GM19324 (cell line): Measurements from ENCODE around the gene USF3.

ENCODE experiments used
- ATAC-seq: cut with Tn5 transposase; IDR thresholded peaks from one replicate; pipeline ENCODE4 v1.9.1; 2021; ENCODE audit warnings: mild to moderate bottlenecking, moderate library complexity; ENCODE audit not compliant: unreplicated experiment, low FRiP score

The USF3 gene

DNA sequence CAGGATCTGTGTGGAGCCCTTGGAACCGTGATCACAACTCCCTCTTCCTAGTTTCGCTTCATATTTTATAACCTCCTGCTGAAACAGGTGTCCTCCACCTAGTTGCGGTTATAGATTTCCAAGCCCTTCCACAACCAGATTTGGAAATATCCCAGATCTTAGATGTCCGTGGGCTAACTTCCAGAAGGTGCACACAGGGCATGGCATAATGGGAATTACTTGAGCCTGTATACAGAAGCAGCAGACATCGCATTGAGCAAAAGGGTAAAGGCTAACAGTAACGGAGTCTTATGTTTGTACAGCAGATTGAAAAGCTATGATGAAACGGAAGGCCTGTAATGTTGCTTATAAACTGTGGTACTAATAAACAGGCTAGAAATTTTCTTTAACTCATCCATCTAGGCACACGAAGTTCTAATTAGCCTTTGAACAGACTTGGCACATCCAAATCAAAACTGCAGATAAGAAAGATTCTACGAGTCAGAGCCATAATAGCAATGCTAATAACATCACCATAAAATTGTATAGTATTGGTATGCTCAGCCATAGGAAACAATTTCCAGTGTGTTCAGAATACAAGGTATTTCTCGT lies 1.2 kb upstream of the USF3 start:
- no peak for ATAC-seq

DNA sequence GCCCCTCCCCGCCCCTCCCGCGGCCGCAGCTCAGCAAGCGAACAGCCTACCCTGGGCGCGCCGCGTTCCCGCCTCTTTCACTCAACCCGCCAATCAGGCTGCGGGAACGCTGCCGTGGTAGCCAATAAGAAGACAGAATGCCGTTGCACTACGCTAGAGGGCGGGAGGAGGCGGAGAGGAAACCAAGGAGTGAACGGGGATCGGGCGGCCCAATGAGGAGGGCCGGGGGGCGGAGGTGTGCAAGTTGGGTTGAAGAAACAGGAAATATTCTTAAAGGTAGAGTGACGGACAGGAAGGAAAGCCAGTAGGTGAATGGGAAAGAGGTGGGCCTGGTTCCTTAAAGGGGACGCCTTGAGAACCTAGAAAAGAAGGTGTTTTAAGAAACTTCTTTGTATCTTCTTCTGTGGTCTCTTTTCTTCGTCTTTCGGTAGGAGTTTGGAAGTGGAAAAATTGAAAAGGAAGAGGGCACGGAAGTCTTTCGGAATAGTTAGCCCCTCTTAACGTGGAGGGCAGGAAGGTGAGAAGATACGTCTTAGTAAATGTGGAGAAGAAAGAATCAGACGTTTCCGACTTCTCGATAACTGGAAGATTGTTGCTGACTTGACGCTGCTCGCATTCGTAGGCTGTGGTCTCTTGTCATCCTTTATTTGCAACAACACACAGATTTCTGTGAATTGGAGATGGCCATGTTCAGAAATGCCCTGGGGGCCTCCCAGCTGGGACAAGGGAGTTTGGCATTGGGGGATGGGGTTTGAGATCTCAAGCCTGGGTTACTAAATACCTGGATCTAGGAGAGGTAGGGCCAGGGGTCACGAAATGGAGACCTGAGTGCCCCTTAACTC lies 437 bp upstream of the USF3 start:
- peak; percentile 96 for ATAC-seq

DNA sequence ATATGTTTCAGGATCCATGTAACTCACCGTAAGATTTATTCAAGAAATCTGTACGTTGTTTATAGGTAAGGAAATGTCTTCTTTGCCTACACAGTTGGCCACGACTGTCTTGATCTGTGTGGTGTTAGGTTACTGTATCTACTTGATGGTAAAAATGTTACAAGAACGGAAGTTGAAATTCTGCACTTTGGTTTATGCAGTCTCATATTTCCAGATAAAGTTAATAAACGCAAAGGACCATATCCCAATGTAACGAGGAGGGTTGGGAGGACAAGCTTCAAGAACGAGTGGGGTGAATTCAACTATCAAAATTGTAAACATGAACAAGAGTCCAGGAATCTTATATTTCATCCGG lies 1.0 kb downstream of the USF3 start:
- ATAC-seq, result no peak

DNA sequence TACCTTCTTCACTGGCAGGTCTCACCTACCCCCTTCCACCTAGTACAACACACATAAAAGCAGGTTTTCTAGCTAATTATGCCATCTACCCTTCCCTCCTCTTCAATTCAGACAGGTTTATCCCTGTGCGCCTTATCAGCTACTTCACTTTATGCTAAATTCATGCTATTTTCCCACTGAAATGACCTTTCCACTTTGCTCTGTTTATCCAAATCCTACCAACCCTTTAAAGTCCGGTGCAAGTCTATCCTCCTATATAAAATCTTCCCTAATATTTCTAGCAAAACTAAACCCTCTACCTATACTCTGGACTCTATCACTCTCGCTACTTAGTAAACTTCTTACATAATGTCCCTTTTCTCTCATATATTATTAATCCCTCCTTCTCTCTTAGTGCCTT lies 6.0 kb downstream of the USF3 start:
- ATAC-seq, result no peak

DNA sequence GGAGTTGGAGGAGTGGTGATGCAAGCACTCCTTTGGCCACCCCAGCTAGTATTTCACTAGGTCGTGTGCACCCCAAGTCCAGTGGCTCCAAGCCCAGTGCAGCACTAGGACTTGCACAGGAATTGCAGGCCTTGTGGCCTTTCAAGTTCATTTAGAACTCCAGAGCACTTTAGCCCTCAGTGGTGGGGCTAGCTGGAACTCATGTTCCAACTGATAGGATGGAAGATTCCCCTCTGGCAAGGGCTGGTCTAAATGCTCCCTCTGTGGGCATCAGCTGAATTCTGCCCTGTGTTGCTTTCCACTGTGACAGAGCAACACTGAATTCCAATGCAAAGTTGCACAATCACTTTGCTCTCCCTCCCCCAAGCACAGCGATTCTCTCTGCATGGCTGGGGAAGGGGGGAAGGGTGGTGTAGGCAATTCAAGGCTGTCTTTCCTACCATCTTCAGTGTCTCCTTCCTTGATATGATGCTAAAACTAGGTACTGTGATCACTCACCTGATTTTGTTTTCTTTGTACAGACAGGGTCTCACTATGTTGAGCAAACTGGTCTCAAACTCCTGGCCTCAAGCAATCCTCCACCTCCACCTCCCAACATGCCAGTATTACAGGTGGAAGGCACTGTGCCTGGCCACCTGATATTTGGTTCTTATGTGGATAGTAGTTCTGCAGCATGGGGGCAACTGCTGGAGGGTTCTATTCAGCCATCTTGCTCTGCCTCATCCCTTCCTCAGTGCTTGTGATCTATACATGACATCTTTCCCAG lies 10.3 kb downstream of the USF3 start:
- ATAC-seq, result no peak

DNA sequence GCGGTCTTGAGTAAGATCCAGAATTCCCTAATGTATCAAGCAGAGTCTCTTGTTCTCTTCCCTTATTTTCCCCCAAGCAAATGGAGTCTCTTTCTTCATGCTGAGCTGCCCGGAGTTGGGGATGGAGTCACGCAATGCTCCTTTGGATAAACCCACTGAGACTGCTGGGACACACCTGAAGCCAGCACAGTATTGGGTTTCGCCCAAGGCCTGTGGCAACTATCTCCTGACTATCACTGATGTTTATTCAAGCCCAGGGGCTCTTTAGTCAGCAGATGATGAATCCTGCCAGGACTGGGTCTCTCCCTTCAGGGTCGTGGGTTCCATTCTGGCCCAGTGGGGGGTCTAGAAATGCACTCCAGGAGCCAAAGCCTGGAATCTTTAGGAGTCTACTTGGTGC lies 11.3 kb downstream of the USF3 start:
- ATAC-seq, result no peak

DNA sequence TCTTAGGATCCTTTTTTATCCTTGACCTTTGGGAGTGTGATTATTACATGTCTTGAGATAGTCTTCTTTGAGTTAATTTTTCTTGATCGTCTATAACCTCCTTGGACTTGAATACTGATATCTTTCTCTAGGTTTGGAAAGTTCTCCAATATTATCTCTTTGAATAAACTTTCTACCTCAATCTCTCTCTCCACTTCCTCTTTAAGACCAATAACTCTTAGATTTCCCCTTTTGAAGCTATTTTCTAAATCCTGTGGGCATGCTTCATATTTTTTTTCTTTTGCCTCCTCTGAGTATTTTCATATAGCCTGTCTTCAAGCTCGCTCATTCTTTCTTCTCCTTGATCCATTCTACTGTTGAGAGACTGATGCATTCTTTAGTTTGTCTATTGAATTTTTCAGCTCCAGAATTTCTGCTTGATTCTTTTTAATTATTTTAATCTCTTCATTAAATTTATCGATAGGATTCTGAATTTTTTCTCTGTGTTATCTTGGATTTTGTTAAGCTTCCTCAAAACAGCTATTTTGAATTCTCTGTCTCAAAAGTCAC lies 12.1 kb downstream of the USF3 start:
- ATAC-seq, result no peak

DNA sequence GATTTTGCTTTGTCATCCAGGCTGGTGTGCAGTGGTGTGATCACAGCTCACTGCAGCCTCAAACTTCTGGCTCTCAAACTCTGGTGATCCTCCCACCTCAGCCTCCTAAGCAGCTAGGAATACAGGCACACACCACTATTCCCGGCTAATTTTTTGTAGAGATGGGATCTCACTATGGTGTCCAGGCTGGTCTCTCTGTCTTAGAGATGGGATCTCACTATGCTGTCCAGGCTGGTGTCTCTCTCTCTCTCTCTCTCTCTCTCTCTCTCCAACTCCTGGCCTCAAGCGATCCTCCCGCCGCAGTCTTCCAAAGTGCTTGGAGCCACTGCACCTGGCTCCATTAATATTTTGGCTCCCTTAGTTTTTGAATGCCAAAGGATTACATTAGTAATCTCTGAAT lies 17.7 kb downstream of the USF3 start:
- ATAC-seq, result no peak

DNA sequence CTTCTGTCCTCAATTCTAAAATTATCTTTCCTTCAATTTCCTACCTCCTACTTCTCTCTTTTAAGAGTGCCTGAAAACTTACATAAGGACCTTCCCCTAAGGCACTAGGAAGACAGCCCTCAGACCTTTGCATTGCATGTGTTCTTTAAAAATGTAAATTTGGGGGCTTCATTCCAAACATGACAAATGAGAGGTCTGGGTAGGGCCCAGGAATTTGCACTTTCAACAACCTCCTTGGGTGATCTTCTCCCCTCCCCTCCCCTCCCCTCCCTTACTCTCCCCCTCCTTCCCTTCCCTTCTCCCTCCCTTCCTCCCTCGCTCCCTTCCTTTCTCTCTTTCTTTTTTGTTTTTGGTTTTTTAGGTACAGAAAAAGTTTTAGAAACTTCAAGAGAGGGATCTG lies 18.7 kb downstream of the USF3 start:
- ATAC-seq, result no peak

DNA sequence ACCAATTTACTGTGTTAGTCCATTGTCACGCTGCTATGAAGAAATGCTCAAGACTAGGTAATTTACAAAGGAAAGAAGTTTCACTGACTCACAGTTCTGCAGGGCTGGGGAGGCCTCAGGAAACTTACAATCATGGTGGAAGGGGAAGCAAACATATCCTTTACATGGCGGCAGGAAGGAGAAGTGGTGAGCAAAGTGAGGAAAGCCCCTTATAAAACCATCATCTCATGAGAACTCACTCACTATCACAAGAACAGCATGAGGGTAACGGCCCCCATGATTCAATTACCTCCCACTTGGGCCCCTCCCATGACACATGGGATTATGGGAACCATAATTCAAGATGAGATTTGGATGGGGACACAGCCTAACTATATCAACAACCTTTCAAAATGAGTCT lies 20.2 kb downstream of the USF3 start:
- no peak for ATAC-seq

DNA sequence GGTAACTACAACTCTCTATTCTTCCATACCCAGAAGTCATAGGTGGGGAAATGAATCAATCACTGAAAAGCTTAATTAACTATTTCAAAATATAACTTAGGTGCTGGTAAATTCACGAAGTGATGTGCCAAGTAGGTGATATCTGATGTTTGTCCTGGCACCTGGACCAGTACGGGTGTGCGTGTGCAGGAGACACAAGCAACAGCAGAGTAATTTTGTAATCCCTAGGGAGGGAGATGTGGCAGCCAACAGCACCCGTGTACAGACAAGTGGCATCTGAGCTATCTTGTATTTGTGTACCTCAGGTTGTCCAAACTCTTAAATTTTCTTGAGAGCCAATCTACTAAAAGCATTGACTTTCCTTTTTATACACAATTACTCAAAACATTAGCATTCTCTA lies 22.8 kb downstream of the USF3 start:
- no peak for ATAC-seq

DNA sequence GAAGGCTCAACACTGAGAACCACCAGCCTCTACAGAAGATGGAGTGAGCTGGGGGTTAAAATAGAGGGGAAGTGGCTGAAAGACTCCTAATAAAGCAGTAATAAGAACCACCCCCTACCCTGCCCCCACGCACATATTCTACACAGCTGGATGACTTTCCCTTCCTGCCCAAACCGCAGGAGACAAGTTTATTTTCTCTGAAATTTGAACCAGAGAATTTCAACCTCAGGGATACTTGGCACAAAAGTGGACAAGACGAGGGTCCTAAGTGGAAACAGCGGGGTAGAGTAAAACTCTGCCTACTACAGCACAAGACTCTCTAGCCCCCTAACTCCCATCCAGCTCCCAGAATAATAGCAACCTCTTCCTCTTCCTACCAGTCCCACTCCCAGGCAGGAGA lies 28.4 kb downstream of the USF3 start:
- ATAC-seq, result no peak

DNA sequence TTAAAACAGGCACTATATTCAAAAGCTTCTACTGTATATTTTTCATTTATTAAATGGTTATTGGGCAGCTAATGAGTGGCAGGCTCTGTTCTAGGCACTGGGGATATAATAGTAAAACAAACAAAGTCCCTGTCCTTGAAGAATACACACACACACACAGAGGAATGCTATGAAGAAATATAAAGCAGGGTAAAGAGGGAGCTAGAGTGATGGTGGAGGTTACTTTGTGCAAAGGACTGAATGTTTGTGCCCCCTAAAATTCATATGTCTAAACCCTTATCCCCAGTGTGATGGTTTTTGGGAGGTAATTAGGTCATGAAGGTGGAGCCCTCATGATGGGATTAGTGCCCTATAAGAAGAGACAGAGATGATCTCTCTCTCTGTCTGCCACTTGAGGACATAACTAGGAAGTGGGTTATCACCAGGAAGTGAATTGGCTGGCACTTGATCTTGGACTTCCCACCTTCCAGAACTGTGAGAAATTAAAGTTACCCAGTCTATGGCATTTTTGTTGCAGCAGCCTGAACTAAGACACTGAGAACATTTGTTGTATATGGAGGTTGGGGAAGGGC lies 31.8 kb downstream of the USF3 start:
- no peak for ATAC-seq

DNA sequence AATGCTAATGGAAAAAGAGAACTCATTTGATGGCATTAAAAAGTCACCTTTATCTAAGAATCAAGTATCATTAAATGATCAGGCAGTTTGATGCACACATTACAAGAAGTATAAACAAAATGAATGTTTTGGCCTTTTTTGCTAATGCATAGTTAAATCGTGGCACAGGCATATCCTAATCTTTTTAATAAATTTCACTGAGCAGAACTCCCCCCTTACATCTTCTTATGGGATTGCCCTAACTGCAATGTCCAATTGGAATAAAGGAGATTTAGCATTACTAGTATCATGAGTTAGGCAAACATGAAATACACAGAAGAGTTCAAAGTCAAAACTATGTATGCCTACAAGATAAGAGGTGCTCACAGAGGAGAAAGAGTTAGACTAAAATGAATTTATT lies 32.7 kb downstream of the USF3 start:
- no peak for ATAC-seq

DNA sequence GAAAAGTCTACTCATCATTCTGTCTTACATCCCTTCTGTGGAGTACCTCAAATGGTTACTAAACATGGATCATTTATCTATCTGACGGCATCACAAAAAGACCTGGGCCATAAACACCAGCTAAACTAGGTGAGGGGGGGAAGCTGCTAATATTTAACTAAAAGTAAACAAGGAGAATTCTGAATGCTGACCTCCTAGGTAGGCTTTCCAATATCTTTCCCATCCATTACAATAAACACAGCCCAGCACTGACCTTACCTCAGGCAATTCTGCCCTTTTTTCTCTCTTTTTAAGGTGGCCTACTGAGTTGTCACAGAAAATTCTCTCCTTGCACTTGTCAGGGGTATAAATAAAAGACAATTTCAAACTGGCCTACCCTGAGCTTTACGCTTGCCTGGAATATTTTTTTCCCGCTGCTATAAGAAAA lies 33.1 kb downstream of the USF3 start:
- ATAC-seq, result no peak

DNA sequence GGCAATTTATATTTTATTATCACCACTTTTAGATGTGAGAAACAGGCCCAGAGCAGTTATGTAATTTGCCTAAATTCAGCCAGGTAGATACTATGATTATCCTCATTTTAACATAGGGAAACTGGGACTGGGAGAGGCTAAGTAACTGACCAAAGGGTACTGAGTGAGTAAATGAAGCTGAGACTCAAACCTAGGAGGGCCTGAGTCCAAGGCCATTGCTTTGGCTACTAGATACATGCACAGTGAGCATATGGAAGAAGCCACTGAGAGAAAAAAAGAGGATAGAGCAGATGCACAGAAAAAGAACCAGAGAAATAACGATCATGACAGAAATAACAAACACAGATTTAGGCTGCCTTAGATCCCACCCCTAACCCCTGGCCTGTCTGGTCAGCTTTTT lies 33.6 kb downstream of the USF3 start:
- ATAC-seq, result no peak

DNA sequence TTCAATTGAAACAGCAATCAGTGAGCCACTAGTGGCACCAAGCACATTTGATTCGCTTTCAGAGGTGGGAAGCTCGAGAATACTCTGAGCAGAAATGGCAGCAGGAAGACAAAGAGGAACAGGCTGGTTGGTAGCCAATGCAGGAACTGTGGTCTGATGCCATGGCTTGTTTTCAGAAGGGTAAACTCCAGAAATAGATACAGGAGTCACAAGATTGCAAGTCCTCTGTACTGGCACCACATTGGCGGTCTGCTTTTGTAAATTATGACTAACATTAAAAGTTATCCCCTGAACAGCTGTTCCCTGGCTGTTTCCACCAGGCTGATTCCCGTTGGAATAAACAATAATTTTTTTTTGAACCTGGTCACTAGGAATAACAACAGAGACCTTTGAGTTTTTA lies 35.5 kb downstream of the USF3 start:
- no peak for ATAC-seq

DNA sequence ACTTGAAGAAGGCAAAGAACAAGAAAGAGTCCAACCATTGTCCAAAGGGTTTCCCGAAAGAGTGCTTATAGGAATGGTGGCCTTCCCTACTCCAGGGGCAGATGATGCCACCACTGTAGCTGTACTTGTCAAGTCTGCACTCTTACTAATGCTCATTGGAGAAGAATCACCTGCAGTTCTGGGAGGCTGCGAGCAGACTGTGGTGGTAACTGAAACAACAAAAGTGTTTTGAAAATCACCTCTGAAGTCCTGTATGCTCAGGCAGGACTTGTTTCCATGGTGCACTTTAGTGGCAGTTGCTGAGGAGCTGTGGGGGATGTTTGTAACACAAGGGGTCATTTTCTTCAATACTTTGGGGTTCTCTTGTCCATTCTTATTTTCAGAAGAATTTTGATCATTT lies 36.0 kb downstream of the USF3 start:
- no peak for ATAC-seq

DNA sequence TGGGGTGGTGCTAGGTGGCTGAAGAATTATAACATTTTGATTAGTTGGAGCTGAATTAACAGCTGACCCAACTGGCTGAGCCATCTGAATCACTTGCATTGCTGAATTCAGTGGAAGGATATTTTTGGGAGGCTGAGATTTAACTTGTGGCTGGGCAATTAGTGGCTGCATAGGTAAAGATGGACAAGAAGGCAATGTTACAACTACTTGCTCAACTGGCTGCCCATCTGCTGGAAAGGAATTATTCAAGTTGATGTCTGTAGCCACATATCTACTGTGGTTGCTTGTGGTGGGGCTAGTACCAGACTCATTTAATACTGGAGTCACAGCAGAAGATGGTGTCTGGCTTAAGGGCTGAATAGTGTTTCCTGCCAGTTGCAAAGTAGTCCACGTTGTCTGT lies 36.4 kb downstream of the USF3 start:
- no peak for ATAC-seq

DNA sequence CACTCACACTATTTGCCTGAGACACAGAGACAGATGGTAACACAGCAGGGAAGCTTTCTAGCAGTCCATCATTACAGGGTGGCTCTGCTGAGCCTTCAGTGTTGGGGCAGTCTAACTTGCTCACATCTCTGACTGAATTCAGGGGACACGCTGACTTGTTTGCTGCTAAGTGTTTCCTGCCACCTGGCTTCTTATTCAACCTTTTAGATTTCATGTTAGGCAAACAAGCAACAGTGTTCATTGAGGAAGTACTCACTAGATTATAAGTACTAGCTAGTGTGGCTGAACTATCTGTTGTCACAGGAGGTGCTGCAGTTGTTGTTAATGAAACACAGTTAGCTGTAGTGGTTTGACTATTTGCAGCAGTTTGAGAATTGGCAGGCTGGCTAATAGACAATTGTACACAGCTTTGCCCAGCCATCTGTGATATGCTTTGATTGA lies 37.3 kb downstream of the USF3 start:
- no peak for ATAC-seq

DNA sequence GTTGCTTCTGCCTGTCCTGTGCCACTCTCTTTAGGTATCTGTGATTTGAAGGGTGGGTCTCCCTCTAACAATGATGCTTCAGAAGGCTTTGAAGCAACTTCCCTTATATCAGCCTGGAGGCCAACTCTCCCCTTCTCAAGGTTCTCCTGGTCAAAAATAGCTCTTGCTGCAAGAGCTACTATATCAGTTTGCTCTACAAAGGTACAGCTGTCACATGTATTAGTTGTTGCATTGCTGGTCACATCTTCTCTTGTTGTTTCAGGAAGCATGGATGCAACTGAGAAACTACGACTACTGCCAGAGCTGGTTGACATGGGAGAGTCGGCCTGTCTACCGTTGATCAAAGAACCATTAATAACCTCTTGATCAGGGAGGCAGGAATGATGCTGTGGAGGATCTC lies 38.3 kb downstream of the USF3 start:
- no peak for ATAC-seq
